ENCODE measurements around the gene LILRB5.

LILRB5 gene

DNA sequence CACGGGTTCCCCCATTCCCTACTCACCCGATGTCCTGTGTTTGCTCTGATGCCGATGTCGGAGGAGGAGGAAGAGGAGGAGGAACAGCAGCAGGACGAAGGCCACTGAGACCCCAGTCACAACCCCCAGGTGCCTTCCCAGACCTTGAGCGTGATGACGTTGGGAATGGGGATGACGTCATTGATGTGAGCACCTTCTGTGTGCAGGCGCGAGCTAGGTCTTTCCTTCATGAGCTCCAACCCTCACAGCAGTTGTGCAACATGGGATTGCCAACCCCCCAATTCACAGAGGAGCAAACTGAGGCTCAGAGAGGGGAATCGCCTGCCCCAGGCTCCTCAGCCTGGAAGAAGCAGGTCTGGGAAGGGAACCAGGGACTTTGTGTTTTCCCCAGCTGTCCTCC, 4.2 kb downstream of the LILRB5 start:
- peak overlapping the region; percentile 41 for H2BK12ac ChIP-seq (ENCODE audit: low read length)
- H3K18ac ChIP-seq (ENCODE audit: low read length) = peak overlapping the region; percentile 64
- DNase-seq (ENCODE audit: low spot score) = no peak
- no peak overlapping the region for H3K4me3 ChIP-seq (ENCODE audit: low read length in 2 of 2)
- no peak overlapping the region for H3K23ac ChIP-seq (ENCODE audit: low read depth, low read length, poor library complexity)
- peak overlapping the region; percentile 89 for H3K14ac ChIP-seq (ENCODE audit: low read length)
- peak overlapping the region; percentile 54 for H2BK120ac ChIP-seq (ENCODE audit: low read depth, low read length)
- H3K9ac ChIP-seq (ENCODE audit: low read depth, low read length, poor library complexity) = no peak overlapping the region
- H3K4me2 ChIP-seq (ENCODE audit: insufficient read depth, low read length, poor library complexity, severe bottlenecking) = no peak overlapping the region
- peak overlapping the region; percentile 53 for H2BK5ac ChIP-seq (ENCODE audit: low read length)
- WGBS, 2 donors (ENCODE audit: extremely low coverage in 2 of 2, insufficient read length in 2 of 2, insufficient replicate concordance in 1 of 2) = no CpG with 5 or more reads among the region's 11 CpGs
- H3K36me3 ChIP-seq (replicated peaks in 1 of 2; ENCODE audit: control insufficient read depth in 2 of 2, insufficient read depth in 2 of 2, low read length in 2 of 2) = no peaks in the 10 kb centered on the region
- H2AFZ ChIP-seq (ENCODE audit: low read length) = no peak overlapping the region
- no peaks in the 10 kb centered on the region for H3K4me1 ChIP-seq (ENCODE audit: control insufficient read depth in 2 of 2, insufficient read depth in 1 of 2, low read depth in 1 of 2, low read length in 2 of 2)
- H3K4ac ChIP-seq (ENCODE audit: low read length) = no peak overlapping the region
- H3K9me3 ChIP-seq (replicated peaks in 1 of 2; ENCODE audit: control insufficient read depth in 2 of 2, insufficient read depth in 1 of 2, low read depth in 1 of 2, low read length in 2 of 2) = no peaks in the 10 kb centered on the region
- H2BK15ac ChIP-seq (ENCODE audit: low read length) = peak overlapping the region; percentile 71
- peaks cover 0 to 43% (median 4%) of the 10 kb centered on the region in 3 experiments for H3K27me3 ChIP-seq (ENCODE audit: control insufficient read depth in 3 of 3, insufficient read depth in 3 of 3, low read depth in 1 of 3, low read length in 3 of 3)
- H4K91ac ChIP-seq (ENCODE audit: low read depth, low read length, poor library complexity) = no peak overlapping the region
- H3K27ac ChIP-seq (replicated peaks; ENCODE audit: low read length) = no peak overlapping the region
- H4K8ac ChIP-seq (ENCODE audit: low read depth, low read length) = no peak overlapping the region
- H3K79me1 ChIP-seq (ENCODE audit: low read depth, low read length) = no peaks in the 10 kb centered on the region
- H2AK5ac ChIP-seq (ENCODE audit: low read depth, low read length) = no peak overlapping the region

DNA sequence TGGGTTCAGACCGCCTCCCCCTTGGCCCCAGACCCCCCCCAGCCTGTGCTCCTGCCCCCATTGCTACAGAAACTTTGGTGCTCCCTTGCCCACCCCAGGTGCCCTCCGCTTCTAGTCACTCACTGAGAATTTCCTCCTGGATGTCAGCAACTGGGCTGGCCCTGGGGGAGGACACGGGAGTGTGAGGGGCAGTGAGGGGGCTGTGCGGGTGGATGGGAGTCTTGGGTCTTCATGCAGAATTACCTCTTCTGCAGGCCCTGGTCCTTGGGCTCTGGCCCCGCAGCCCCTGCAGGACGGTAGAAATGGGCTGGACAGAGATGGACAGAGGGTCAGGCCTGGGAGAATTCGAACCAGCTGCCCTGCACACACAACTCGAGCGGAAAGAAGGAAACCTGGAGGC, 4.8 kb downstream of the LILRB5 start:
- no CpG with 5 or more reads among the region's 9 CpGs for WGBS, 2 donors (ENCODE audit: extremely low coverage in 2 of 2, insufficient read length in 2 of 2, insufficient replicate concordance in 1 of 2)
- Histone ChIP-seq H2AFZ (ENCODE audit: low read length) (no peak overlapping the region), H2BK12ac (ENCODE audit: low read length) (no peak overlapping the region), H3K18ac (ENCODE audit: low read length) (peak overlapping the region; percentile 48), H4K91ac (ENCODE audit: low read depth, low read length, poor library complexity) (no peak overlapping the region), H2AK5ac (ENCODE audit: low read depth, low read length) (peak overlapping the region; percentile 52), H3K4me3 (ENCODE audit: low read length in 2 of 2) (no peak overlapping the region), H3K9me3 (replicated peaks in 1 of 2; ENCODE audit: control insufficient read depth in 2 of 2, insufficient read depth in 1 of 2, low read depth in 1 of 2, low read length in 2 of 2) (no peaks in the 10 kb centered on the region), H3K27ac (replicated peaks; ENCODE audit: low read length) (no peak overlapping the region), H3K4me1 (ENCODE audit: control insufficient read depth in 2 of 2, insufficient read depth in 1 of 2, low read depth in 1 of 2, low read length in 2 of 2) (no peaks in the 10 kb centered on the region), H3K79me1 (ENCODE audit: low read depth, low read length) (no peaks in the 10 kb centered on the region), H3K14ac (ENCODE audit: low read length) (no peak overlapping the region), H3K27me3 (ENCODE audit: control insufficient read depth in 3 of 3, insufficient read depth in 3 of 3, low read depth in 1 of 3, low read length in 3 of 3) (peaks cover 0 to 38% (median 4%) of the 10 kb centered on the region in 3 experiments), H3K36me3 (replicated peaks in 1 of 2; ENCODE audit: control insufficient read depth in 2 of 2, insufficient read depth in 2 of 2, low read length in 2 of 2) (no peaks in the 10 kb centered on the region), H3K4me2 (ENCODE audit: insufficient read depth, low read length, poor library complexity, severe bottlenecking) (no peak overlapping the region), H4K8ac (ENCODE audit: low read depth, low read length) (no peak overlapping the region), H3K4ac (ENCODE audit: low read length) (no peak overlapping the region), H2BK15ac (ENCODE audit: low read length) (no peak overlapping the region), H3K23ac (ENCODE audit: low read depth, low read length, poor library complexity) (no peak overlapping the region), H3K9ac (ENCODE audit: low read depth, low read length, poor library complexity) (no peak overlapping the region), H2BK5ac (ENCODE audit: low read length) (no peak overlapping the region), H2BK120ac (ENCODE audit: low read depth, low read length) (no peak overlapping the region)
- DNase-seq (ENCODE audit: low spot score) = no peak

DNA sequence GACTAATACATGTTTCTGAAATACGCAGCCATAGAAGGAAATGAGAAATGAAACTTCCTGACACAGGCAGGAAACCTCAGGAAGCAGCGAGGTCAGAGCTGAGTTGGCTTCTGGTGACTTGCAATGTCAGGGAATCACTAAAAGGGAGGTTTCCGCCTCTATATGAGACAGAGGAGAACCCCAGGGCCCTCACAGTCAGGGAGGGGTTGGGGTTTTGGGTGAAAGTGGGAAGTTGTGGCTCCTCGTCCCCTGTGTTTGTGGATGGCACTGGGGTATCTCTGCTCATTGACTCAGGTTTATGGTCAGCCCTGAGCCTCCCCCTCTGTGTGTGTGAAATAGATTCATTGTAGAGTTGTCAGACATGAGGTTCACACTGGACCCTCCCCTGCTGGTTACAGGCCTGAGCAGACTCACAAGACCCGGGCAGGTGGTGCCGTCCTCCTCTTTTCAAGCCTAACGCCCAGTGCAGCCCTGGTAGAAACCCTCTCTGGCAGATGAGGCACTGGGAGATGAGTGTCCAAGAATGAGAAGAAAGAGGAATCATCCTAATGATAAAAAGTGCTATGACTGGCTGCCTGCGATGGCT, 9.0 kb downstream of the LILRB5 start:
- WGBS, 2 donors (ENCODE audit: extremely low coverage in 2 of 2, insufficient read length in 2 of 2, insufficient replicate concordance in 1 of 2) = no CpG with 5 or more reads among the region's 8 CpGs
- peaks cover 0 to 2% of the 10 kb centered on the region in 2 donors for H3K9me3 ChIP-seq (replicated peaks in 1 of 2; ENCODE audit: control insufficient read depth in 2 of 2, insufficient read depth in 1 of 2, low read depth in 1 of 2, low read length in 2 of 2)
- H3K18ac ChIP-seq (ENCODE audit: low read length) = no peak overlapping the region
- H3K36me3 ChIP-seq (replicated peaks in 1 of 2; ENCODE audit: control insufficient read depth in 2 of 2, insufficient read depth in 2 of 2, low read length in 2 of 2) = no peaks in the 10 kb centered on the region
- H4K8ac ChIP-seq (ENCODE audit: low read depth, low read length) = no peak overlapping the region
- peaks cover 0 to 16% (median 4%) of the 10 kb centered on the region in 3 experiments for H3K27me3 ChIP-seq (ENCODE audit: control insufficient read depth in 3 of 3, insufficient read depth in 3 of 3, low read depth in 1 of 3, low read length in 3 of 3)
- no peak overlapping the region for H2AFZ ChIP-seq (ENCODE audit: low read length)
- no peak overlapping the region for H3K4me3 ChIP-seq (ENCODE audit: low read length in 2 of 2)
- no peak overlapping the region for H4K91ac ChIP-seq (ENCODE audit: low read depth, low read length, poor library complexity)
- H2AK5ac ChIP-seq (ENCODE audit: low read depth, low read length) = no peak overlapping the region
- peak overlapping the region; percentile 5 for H3K23ac ChIP-seq (ENCODE audit: low read depth, low read length, poor library complexity)
- no peaks in the 10 kb centered on the region for H3K79me1 ChIP-seq (ENCODE audit: low read depth, low read length)
- H3K9ac ChIP-seq (ENCODE audit: low read depth, low read length, poor library complexity) = no peak overlapping the region
- H3K27ac ChIP-seq (replicated peaks; ENCODE audit: low read length) = no peak overlapping the region
- no peak overlapping the region for H2BK12ac ChIP-seq (ENCODE audit: low read length)
- no peak for DNase-seq (ENCODE audit: low spot score)
- no peak overlapping the region for H3K4ac ChIP-seq (ENCODE audit: low read length)
- H2BK5ac ChIP-seq (ENCODE audit: low read length) = no peak overlapping the region
- H3K14ac ChIP-seq (ENCODE audit: low read length) = no peak overlapping the region
- H2BK15ac ChIP-seq (ENCODE audit: low read length) = no peak overlapping the region
- H3K4me1 ChIP-seq (ENCODE audit: control insufficient read depth in 2 of 2, insufficient read depth in 1 of 2, low read depth in 1 of 2, low read length in 2 of 2) = no peaks in the 10 kb centered on the region
- H3K4me2 ChIP-seq (ENCODE audit: insufficient read depth, low read length, poor library complexity, severe bottlenecking) = no peak overlapping the region
- no peak overlapping the region for H2BK120ac ChIP-seq (ENCODE audit: low read depth, low read length)

DNA sequence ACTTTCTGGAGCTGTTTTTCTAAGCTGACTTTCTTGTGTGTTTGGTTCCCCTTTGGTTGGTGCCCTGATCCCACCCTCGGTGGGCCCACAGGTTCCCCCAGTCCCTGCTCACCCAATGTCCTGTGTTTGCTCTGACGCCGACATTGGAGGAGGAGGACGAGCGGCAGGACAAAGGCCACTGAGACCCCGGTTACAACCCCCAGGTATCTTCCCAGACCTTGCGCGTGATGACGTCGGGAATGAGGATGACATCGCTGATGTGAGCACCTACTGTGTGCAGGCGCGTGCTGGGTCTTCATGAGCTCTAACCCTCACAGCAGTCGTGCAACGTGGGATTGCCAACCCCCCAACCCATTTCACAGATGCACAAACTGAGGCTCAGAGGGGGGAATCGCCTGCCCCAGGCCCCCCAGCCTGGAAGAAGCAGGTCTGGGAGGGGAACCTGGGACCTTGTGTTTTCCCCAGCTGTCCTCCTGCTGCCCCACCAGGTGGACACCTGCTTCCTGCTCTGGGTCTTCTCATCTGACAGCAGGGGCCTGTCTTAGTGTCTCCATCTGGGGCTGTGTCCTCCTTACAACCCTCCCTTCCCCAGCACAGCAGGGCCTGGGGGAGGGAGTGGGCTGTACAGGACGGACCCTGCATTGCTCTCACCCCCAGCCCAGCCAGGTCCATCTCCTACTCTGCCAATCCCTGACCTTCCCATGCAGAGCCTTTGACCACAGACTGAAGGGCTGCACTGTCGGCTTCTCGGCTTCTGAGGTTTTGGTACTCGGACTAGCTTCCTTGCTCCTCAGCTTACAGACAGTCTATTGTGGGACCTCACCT, 9.8 kb downstream of the LILRB5 start:
- Histone ChIP-seq H3K9ac (ENCODE audit: low read depth, low read length, poor library complexity) (peak overlapping the region; percentile 70), H3K14ac (ENCODE audit: low read length) (no peak overlapping the region), H4K8ac (ENCODE audit: low read depth, low read length) (no peak overlapping the region), H2AFZ (ENCODE audit: low read length) (no peak overlapping the region), H3K9me3 (replicated peaks in 1 of 2; ENCODE audit: control insufficient read depth in 2 of 2, insufficient read depth in 1 of 2, low read depth in 1 of 2, low read length in 2 of 2) (peaks cover 0 to 2% of the 10 kb centered on the region in 2 donors), H2BK5ac (ENCODE audit: low read length) (no peak overlapping the region), H2BK12ac (ENCODE audit: low read length) (no peak overlapping the region), H3K23ac (ENCODE audit: low read depth, low read length, poor library complexity) (no peak overlapping the region), H3K18ac (ENCODE audit: low read length) (no peak overlapping the region), H4K91ac (ENCODE audit: low read depth, low read length, poor library complexity) (no peak overlapping the region), H3K36me3 (replicated peaks in 1 of 2; ENCODE audit: control insufficient read depth in 2 of 2, insufficient read depth in 2 of 2, low read length in 2 of 2) (no peaks in the 10 kb centered on the region), H3K4me2 (ENCODE audit: insufficient read depth, low read length, poor library complexity, severe bottlenecking) (no peak overlapping the region), H3K4me1 (ENCODE audit: control insufficient read depth in 2 of 2, insufficient read depth in 1 of 2, low read depth in 1 of 2, low read length in 2 of 2) (no peaks in the 10 kb centered on the region), H2AK5ac (ENCODE audit: low read depth, low read length) (no peak overlapping the region), H2BK120ac (ENCODE audit: low read depth, low read length) (no peak overlapping the region), H3K4me3 (ENCODE audit: low read length in 2 of 2) (no peak overlapping the region), H2BK15ac (ENCODE audit: low read length) (peak overlapping the region; percentile 49), H3K79me1 (ENCODE audit: low read depth, low read length) (no peaks in the 10 kb centered on the region), H3K4ac (ENCODE audit: low read length) (no peak overlapping the region), H3K27me3 (ENCODE audit: control insufficient read depth in 3 of 3, insufficient read depth in 3 of 3, low read depth in 1 of 3, low read length in 3 of 3) (peaks cover 0 to 8% (median 2%) of the 10 kb centered on the region in 3 experiments), H3K27ac (replicated peaks; ENCODE audit: low read length) (no peak overlapping the region)
- WGBS, 2 donors (ENCODE audit: extremely low coverage in 2 of 2, insufficient read length in 2 of 2, insufficient replicate concordance in 1 of 2) = no CpG with 5 or more reads among the region's 20 CpGs
- DNase-seq (ENCODE audit: low spot score) = no peak
